Endodermal cell (in vitro differentiated cells): ENCODE measurements around the gene ITSN1. TPM values are rescaled to one million over a fixed set of nuclear protein-coding genes. Genes with fewer than 3 reads are reported as not detected.

ENCODE experiments used
- DNase-seq: peaks from one replicate; pipeline ENCODE4 v3.0.0-alpha.2; 2017
- H3K27ac ChIP-seq: 2 replicates; pipeline ENCODE4 v1.5.1; 2013; ENCODE audit warnings: mild to moderate bottlenecking, low read depth, low read length, moderate library complexity
- H3K27me3 ChIP-seq: 2 replicates; pipeline ENCODE4 v1.6.1; 2013; ENCODE audit warnings: mild to moderate bottlenecking, low read length, moderate library complexity; ENCODE audit not compliant: insufficient read depth, control insufficient read depth, poor library complexity, severe bottlenecking
- H3K36me3 ChIP-seq: 2 replicates; pipeline ENCODE4 v1.7.0; 2013; ENCODE audit warnings: mild to moderate bottlenecking, low read length, moderate library complexity; ENCODE audit not compliant: control insufficient read depth, insufficient read depth
- H3K4me1 ChIP-seq: one replicate; pipeline ENCODE4 v1.7.0; 2013; ENCODE audit warnings: low read length; ENCODE audit not compliant: control insufficient read depth, insufficient read depth
- H3K4me3 ChIP-seq: 2 replicates; pipeline ENCODE4 v1.5.1; 2013; ENCODE audit warnings: mild to moderate bottlenecking, low read length, moderate library complexity
- H3K9ac ChIP-seq: 2 replicates; pipeline ENCODE4 v1.6.1; 2013; ENCODE audit warnings: mild to moderate bottlenecking, low read length, moderate library complexity; ENCODE audit not compliant: poor library complexity, severe bottlenecking; ENCODE audit errors: extremely low read depth
- H3K9me3 ChIP-seq: 2 replicates; pipeline ENCODE4 v1.6.1; 2013; ENCODE audit warnings: mild to moderate bottlenecking, low read length, moderate library complexity; ENCODE audit not compliant: control insufficient read depth
- H3K27ac Mint-ChIP-seq: 2 replicates; pipeline ENCODE4 v1.8.0; 2020; ENCODE audit warnings: mixed read lengths
- H3K27me3 Mint-ChIP-seq: 2 replicates; pipeline ENCODE4 v1.8.0; 2021; ENCODE audit warnings: mild to moderate bottlenecking, mixed read lengths; ENCODE audit not compliant: insufficient read depth
- H3K36me3 Mint-ChIP-seq: 2 replicates; pipeline ENCODE4 v1.8.0; 2020; ENCODE audit warnings: low read depth, mixed read lengths
- H3K4me1 Mint-ChIP-seq: 2 replicates; pipeline ENCODE4 v1.8.0; 2020; ENCODE audit warnings: mixed read lengths
- H3K4me3 Mint-ChIP-seq: 2 replicates; pipeline ENCODE4 v1.8.0; 2020; ENCODE audit warnings: mild to moderate bottlenecking, moderate library complexity, mixed read lengths
- H3K9me3 Mint-ChIP-seq: 2 replicates; pipeline ENCODE4 v1.8.0; 2020; ENCODE audit warnings: mild to moderate bottlenecking, mixed read lengths
- CTCF ChIP-seq: fragments of 200-600 bp; sonication (generic); conservative IDR thresholded peaks from 2 replicates; pipeline ENCODE4 v1.5.0; 2021; ENCODE audit warnings: antibody characterized with exemption, mild to moderate bottlenecking
- WGBS, 2 experiments: methylation state at CpG; one replicate each; pipeline versions ENCODE4 v1.1.5 to v1.1.7; 2013; ENCODE audit warnings: missing lambda C conversion rate in 2 of 2, mixed read lengths in 1 of 2; ENCODE audit not compliant: insufficient coverage in 1 of 2, insufficient read length in 1 of 2; 5-methylcytosine and 5-hydroxymethylcytosine counted together
- total RNA-seq, 2 donors: library from RNA; stranded (reverse); fragmentation: NEBNext Ultra II Directional in 1 of 2; extraction: Animal tissue kit (Norgen Biotek cat#: 25700) in 1 of 2; gene quantifications; 2 replicates in 1 of 2; 3 replicates in 1 of 2; pipeline ENCODE4 v1.2.1, GENCODE V29; 2021

Gene ITSN1
- total RNA-seq, 2 donors from 2014 or later, result 89.6 to 104 TPM

GRCh38 chr21:33875026-33875695 lies 232.9 kb downstream of the ITSN1 start:
- Mint-ChIP-seq H3K4me1 (no peaks in the 10 kb centered on the region), H3K27ac (no peak overlapping the region), H3K36me3 (no peaks in the 10 kb centered on the region), H3K27me3 (no peaks in the 10 kb centered on the region), H3K9me3 (peaks cover 2% of the 10 kb centered on the region), H3K4me3 (no peak overlapping the region)
- Histone ChIP-seq H3K4me1 (no peaks in the 10 kb centered on the region), H3K9ac (no peak overlapping the region), H3K4me3 (no peak overlapping the region), H3K36me3 (no peaks in the 10 kb centered on the region), H3K27me3 (no peaks in the 10 kb centered on the region), H3K9me3 (no peaks in the 10 kb centered on the region), H3K27ac (no peak overlapping the region)
- no peak for TF ChIP-seq CTCF
- WGBS, 2 experiments, result 89 to 98% methylated on average over 12 to 20 of the region's 20 CpGs
- DNase-seq, result no peak

- 92 to 100% methylated on average over 6 of the region's 6 CpGs for WGBS, 2 experiments
- H3K4me3 Mint-ChIP-seq, result no peak overlapping the region
- H3K4me1 Mint-ChIP-seq, result no peaks in the 10 kb centered on the region
- no peaks in the 10 kb centered on the region for H3K36me3 Mint-ChIP-seq
- no peaks in the 10 kb centered on the region for H3K9me3 Mint-ChIP-seq
- no peak overlapping the region for H3K27ac Mint-ChIP-seq
- no peaks in the 10 kb centered on the region for H3K4me1 ChIP-seq
- no peaks in the 10 kb centered on the region for H3K27me3 ChIP-seq
- H3K9me3 ChIP-seq, result no peaks in the 10 kb centered on the region
- no peak overlapping the region for H3K27ac ChIP-seq
- H3K27me3 Mint-ChIP-seq, result no peaks in the 10 kb centered on the region
- H3K9ac ChIP-seq, result no peak overlapping the region
- no peak for DNase-seq
- H3K4me3 ChIP-seq, result no peak overlapping the region
- TF ChIP-seq CTCF, result no peak
- H3K36me3 ChIP-seq, result no peaks in the 10 kb centered on the region
Measured at GRCh38 chr21:33878824-33879223, 236.5 kb downstream of the ITSN1 start.

- H3K27me3 ChIP-seq, result no peaks in the 10 kb centered on the region
- no peak for DNase-seq
- no peaks in the 10 kb centered on the region for H3K9me3 ChIP-seq
- H3K4me3 ChIP-seq, result no peak overlapping the region
- Mint-ChIP-seq H3K9me3 (no peaks in the 10 kb centered on the region), H3K27me3 (peaks cover 3% of the 10 kb centered on the region), H3K36me3 (no peaks in the 10 kb centered on the region), H3K27ac (no peak overlapping the region), H3K4me3 (no peak overlapping the region), H3K4me1 (peaks cover 6% of the 10 kb centered on the region)
- no peak for TF ChIP-seq CTCF
- no peaks in the 10 kb centered on the region for H3K36me3 ChIP-seq
- H3K27ac ChIP-seq, result no peak overlapping the region
- H3K4me1 ChIP-seq, result no peaks in the 10 kb centered on the region
- no peak overlapping the region for H3K9ac ChIP-seq
- WGBS, 2 experiments, result 87 to 94% methylated on average over 7 to 13 of the region's 13 CpGs
Measured at GRCh38 chr21:33880626-33881025, 238.3 kb downstream of the ITSN1 start.
